HG03097 (cell line): Measurements from ENCODE around the gene DAG1.

Experiments used
- ATAC-seq: cut with Tn5 transposase; IDR thresholded peaks from one replicate; pipeline ENCODE4 v1.9.1; 2021; ENCODE audit not compliant: unreplicated experiment, low FRiP score

DAG1 gene

DNA sequence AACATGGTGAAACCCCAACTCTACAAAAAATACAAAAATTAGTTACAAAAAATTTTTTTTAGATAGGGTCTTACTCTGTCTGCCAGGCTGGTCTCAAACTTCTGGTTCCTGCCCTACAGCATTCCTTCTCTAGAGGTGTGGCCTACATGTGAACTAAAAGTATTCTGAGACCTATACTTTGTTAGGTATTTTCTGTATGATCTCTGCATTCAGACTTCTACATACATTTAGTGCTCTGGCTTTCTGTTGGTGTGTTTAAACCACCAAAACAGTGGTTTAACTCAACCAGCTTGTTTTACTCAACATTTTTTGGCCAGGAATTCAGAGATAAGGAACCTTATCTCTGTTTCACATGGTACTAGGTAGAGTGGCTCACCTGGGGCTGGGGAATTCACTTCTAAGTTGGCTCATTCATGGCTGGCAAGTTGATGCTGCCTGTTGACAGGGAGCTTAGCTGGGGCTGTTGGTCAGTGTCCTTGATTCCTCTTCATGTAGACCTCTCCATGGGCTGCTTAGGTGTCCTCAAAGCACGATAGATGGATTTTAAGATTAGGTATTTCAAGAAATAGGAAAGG is 42.8 kb downstream of the DAG1 start:
- no peak for ATAC-seq

DNA sequence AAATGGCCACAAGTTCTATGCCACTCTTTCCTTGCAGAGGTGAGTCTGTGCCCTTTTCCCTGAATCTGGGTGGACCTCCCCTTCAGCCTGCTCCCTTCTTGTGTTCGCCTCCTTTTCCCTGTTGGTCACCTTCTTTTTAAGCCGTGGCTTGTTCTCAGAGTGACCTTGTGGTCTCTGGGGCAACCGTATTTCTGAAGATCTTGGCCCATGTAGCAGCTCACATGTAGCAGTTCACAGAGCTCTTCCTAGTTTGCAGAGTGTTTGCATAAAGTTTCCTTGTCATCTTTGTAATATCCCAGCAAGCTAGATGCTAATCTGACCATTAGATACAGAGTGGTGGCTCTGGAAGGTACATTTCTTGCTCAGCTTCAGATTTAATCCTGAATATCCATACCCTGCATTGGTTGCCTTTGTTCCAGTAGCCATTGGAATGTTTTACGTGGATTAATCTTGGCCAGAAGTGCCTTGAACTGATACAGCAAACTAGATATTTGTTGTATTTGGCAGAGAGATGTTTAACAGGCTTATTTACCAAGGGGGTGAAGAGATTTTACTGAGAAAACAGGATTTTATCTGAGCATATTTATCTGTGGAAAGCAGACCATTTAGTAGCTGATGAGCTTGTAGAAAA is 43.5 kb downstream of the DAG1 start:
- no peak for ATAC-seq

- ATAC-seq: no peak
Measured at GRCh38 chr3:49518016-49518415, 47.9 kb downstream of the DAG1 start.

DNA sequence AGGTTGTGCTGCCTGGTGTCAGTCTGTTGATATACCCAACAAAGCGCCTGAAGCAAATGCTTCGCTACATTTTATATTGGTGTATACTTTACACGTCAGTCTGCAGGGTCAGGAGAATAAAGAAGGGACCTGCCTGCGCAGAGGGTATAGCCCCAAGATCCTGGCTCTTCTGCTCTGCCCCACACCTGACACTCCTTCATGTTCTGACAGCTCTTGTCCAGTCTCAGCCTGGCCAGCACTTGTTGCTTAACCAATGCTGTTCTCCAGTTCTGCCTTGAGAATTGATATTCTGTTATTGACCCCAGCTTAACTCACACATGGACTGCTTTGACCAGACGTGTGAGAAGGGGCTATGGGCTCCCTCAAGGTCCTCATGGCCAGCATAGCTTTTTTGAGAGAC is 48.4 kb downstream of the DAG1 start:
- no peak for ATAC-seq

GRCh38 chr3:49519296-49519695 is 49.2 kb downstream of the DAG1 start:
- no peak for ATAC-seq

- no peak for ATAC-seq
Measured at GRCh38 chr3:49519916-49520385, 49.9 kb downstream of the DAG1 start.

GRCh38 chr3:49523756-49524747 is 54.0 kb downstream of the DAG1 start:
- no peak for ATAC-seq

DNA sequence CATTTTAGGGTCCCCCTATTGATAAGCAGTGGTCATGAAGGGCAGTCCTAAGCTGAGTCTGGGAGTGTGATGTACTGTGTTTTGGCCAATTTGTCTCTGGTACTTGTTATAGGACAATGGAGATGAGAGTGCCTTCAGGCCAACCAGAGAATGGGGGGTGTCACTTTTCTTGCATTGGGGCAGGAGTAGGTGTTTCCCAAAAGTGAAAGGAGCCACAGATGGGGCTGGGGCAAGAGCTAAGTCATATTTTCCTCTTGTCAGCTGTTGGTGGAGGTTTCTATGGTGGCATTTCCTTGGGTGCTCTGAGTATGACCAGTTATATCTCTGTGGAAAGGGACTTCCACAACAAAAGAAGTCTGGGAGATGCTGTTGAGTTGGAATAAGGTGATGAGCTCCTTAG is 59.5 kb downstream of the DAG1 start:
- no peak for ATAC-seq

GRCh38 chr3:49530231-49530630 is 60.2 kb downstream of the DAG1 start:
- no peak for ATAC-seq

- no peak for ATAC-seq
Measured at GRCh38 chr3:49530701-49531100, 60.6 kb downstream of the DAG1 start.

- no peak for ATAC-seq
Measured at GRCh38 chr3:49531218-49531617, 61.2 kb downstream of the DAG1 start.

DNA sequence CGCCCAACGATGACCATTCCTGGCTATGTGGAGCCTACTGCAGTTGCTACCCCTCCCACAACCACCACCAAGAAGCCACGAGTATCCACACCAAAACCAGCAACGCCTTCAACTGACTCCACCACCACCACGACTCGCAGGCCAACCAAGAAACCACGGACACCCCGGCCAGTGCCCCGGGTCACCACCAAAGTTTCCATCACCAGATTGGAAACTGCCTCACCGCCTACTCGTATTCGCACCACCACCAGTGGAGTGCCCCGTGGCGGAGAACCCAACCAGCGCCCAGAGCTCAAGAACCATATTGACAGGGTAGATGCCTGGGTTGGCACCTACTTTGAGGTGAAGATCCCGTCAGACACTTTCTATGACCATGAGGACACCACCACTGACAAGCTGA is 61.6 kb downstream of the DAG1 start:
- no peak for ATAC-seq

DNA sequence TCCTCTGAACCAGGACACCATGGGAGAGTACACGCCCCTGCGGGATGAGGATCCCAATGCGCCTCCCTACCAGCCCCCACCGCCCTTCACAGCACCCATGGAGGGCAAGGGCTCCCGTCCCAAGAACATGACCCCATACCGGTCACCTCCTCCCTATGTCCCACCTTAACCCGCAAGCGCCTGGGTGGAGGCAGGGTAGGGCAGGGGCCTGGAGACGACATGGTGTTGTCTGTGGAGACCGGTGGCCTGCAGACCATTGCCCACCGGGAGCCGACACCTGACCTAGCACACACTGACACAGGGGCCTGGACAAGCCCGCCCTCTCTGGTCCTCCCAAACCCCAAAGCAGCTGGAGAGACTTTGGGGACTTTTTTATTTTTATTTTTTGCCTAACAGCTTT is 63.0 kb downstream of the DAG1 start:
- no peak for ATAC-seq

GRCh38 chr3:49533786-49534519 is 63.9 kb downstream of the DAG1 start:
- ATAC-seq: no peak

- no peak for ATAC-seq
Measured at GRCh38 chr3:49534581-49535441, 64.7 kb downstream of the DAG1 start.

GRCh38 chr3:49535971-49536874 is 66.2 kb downstream of the DAG1 start:
- ATAC-seq: no peak

DNA sequence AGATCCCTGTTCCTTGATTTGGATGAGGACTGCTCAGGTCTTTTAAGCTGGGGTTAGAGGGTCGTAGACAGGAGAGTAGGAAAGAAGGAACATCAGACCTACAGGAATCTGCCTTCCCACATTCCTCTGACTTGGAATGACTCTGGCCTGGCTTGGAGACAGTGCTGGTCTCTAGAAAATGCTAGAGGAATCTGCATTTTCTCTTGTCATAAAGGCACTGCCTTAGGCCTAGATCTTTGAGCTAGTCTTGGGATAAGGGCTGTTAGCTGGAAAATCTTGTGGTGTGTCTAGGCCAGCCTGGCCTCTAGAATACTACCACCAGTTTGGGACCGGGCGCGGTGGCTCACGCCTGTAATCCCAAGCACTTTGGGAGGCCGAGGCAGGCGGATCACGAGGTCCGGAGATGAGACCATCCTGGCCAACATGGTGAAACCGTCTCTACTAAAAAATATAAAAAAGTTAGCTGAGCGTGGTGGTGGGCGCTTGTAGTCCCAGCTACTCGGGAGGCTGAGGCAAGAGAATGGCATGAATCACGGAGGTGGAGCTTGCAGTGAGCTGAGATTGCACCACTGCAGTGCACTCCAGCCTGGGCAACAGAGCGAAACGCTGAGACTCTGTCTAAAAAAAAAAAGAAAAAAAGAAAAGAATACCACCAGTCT is 66.9 kb downstream of the DAG1 start:
- no peak for ATAC-seq
